Uterus (tissue), 4 donors: ENCODE results near the gene TAF11L8. TPM values are rescaled to one million over a fixed set of nuclear protein-coding genes. Genes with fewer than 3 reads are reported as not detected.
"Not testable (repeated sequence)": the region's sequence is repeated elsewhere in the genome, so short reads cannot be mapped to it uniquely, and the experiment has no call there.

Source experiments
- DNase-seq, 2 donors: peaks; one replicate each; pipeline ENCODE4 v3.0.0-alpha.2; 2019 to 2020
- H3K27ac ChIP-seq, 2 donors: fragments of 200-600 bp; sonication (generic); 1 replicate in 1 of 2; 2 replicates in 1 of 2; pipeline ENCODE4 v1.5.1; 2016 to 2018
- H3K27me3 ChIP-seq, 2 donors: fragments of 200-600 bp; sonication (generic); one replicate each; pipeline ENCODE4 v1.5.1; 2018 to 2019; ENCODE audit warnings: control low read depth in 1 of 2
- H3K36me3 ChIP-seq, 2 donors: fragments of 200-600 bp; sonication (generic); one replicate each; pipeline ENCODE4 v1.5.1; 2019; ENCODE audit warnings: control low read depth in 1 of 2
- H3K4me1 ChIP-seq, 2 donors: fragments of 200-600 bp; sonication (generic); one replicate each; pipeline ENCODE4 v1.5.1; 2018 to 2019; ENCODE audit warnings: control low read depth in 1 of 2
- H3K4me3 ChIP-seq, 2 donors: fragments of 200-600 bp; sonication (generic); 1 replicate in 1 of 2; 2 replicates in 1 of 2; pipeline ENCODE4 v1.5.1; 2018 to 2019; ENCODE audit warnings: mild to moderate bottlenecking in 1 of 2
- H3K9me3 ChIP-seq, 2 donors: fragments of 200-600 bp; sonication (generic); one replicate each; pipeline ENCODE4 v1.5.1; 2019; ENCODE audit warnings: control low read depth in 1 of 2
- POLR2A ChIP-seq, 2 donors: fragments of 450-650 bp; IDR thresholded peaks; one replicate each; pipeline ENCODE4 v1.6.1; 2016; ENCODE audit warnings: antibody characterized with exemption in 2 of 2, mild to moderate bottlenecking in 1 of 2, moderate library complexity in 1 of 2
- intact Hi-C: fragments of 100-400 bp; cut with DNase I; formaldehyde crosslinking; loops from one replicate; pipeline ENCODE4 v1.15.1; 2023; ENCODE audit warnings: low total_unique reads
- small RNA-seq: library from RNA; depleted of rRNA; stranded (forward); fragments of <200 nt; gene quantifications from one replicate; pipeline ENCODE3, GENCODE V24; 2016
- total RNA-seq, 4 donors: library from RNA; depleted of rRNA in 3 of 4; stranded (reverse); fragments of >200 nt in 3 of 4; gene quantifications; one replicate each; pipeline versions ENCODE4 v1.1.0 to v1.2.4, GENCODE V29; 2014 to 2023
- TF ChIP-seq, protein P1 (sequence below), 4 experiments: fragments of 200-600 bp in 2 of 4; fragments of 450-650 bp in 2 of 4; sonication (generic) in 2 of 4; IDR thresholded peaks; one replicate each; pipeline ENCODE4 v1.5.1; 2016 to 2019; ENCODE audit warnings: antibody characterized with exemption in 4 of 4, mild to moderate bottlenecking in 2 of 4, moderate library complexity in 1 of 4
- donor health status: DM: yes; HTN: yes; CAD: no.

The TAF11L8 gene
- total RNA-seq, 4 donors from 2014 or later: not detected

DNA sequence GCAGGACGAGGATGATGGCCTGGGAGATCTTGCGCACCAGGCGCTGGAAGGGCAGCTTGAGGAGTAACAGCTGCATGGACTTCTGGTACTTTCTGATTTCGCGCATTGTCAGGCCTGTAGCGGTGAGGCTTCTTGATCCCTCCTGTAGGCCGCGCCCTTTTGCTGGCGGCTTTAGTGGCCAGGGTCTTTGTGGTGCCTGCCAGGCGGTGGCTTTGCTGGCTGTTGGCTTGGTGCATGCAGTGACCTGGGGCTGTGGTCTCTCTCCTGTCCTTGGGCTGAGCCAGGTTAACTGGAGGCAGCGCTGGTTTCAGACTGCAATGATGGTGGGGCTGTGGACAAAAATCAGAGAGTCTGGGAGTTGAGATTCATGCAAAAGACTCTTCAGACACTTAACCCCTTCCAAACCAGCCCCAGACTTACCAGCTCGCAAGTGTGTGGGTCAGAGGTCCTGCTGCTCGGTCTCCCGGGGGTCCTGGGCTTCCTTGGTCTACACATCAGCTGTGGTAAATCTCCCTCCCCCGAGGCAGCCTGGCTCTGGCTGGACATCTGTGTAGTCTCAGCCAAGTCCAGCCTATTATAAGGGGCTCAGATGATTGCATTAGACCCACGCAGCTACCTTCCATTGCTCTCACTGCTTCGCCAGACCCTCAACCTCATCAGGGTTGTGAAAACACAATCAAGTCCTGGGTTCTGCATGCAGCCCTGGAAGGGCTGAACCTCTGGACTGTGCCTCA, 24.3 kb upstream of the TAF11L8 start:
- no peak overlapping the region for H3K27ac ChIP-seq
- no peaks in the 10 kb centered on the region for H3K36me3 ChIP-seq
- intact Hi-C loops: no loop called here
- TF ChIP-seq POLR2A (IDR thresholded peaks at IDR 0.05): no peak
- TF ChIP-seq, protein P1, sequence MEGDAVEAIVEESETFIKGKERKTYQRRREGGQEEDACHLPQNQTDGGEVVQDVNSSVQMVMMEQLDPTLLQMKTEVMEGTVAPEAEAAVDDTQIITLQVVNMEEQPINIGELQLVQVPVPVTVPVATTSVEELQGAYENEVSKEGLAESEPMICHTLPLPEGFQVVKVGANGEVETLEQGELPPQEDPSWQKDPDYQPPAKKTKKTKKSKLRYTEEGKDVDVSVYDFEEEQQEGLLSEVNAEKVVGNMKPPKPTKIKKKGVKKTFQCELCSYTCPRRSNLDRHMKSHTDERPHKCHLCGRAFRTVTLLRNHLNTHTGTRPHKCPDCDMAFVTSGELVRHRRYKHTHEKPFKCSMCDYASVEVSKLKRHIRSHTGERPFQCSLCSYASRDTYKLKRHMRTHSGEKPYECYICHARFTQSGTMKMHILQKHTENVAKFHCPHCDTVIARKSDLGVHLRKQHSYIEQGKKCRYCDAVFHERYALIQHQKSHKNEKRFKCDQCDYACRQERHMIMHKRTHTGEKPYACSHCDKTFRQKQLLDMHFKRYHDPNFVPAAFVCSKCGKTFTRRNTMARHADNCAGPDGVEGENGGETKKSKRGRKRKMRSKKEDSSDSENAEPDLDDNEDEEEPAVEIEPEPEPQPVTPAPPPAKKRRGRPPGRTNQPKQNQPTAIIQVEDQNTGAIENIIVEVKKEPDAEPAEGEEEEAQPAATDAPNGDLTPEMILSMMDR (IDR thresholded peaks at IDR 0.05): no peak
- no peaks in the 10 kb centered on the region for H3K27me3 ChIP-seq
- no peak overlapping the region for H3K4me3 ChIP-seq
- DNase-seq: no peak
- H3K4me1 ChIP-seq: no peaks in the 10 kb centered on the region
- H3K9me3 ChIP-seq: no peaks in the 10 kb centered on the region

- H3K27ac ChIP-seq, H3K27me3 ChIP-seq, H3K4me3 ChIP-seq, DNase-seq, H3K4me1 ChIP-seq, H3K9me3 ChIP-seq, intact Hi-C loops, H3K36me3 ChIP-seq: not testable (repeated sequence)
These were observed 19.3 kb upstream of the TAF11L8 start, which contains the start of gene TAF11L12 for GRCh38 chr5:17610092-17610491. Gene TAF11L12, plus strand, starts transcription at chr5:17610392.

GRCh38 chr5:17607461-17607860, 16.7 kb upstream of the TAF11L8 start:
- H3K27me3 ChIP-seq, H3K4me1 ChIP-seq, H3K27ac ChIP-seq, intact Hi-C loops, DNase-seq, H3K4me3 ChIP-seq, H3K9me3 ChIP-seq, H3K36me3 ChIP-seq: not testable (repeated sequence)

- no peaks in the 10 kb centered on the region for H3K9me3 ChIP-seq
- DNase-seq: no peak
- H3K4me1 ChIP-seq: no peaks in the 10 kb centered on the region
- no peak for TF ChIP-seq POLR2A (IDR thresholded peaks at IDR 0.05)
- TF ChIP-seq, protein P1 (IDR thresholded peaks at IDR 0.05): no peak
- no peaks in the 10 kb centered on the region for H3K27me3 ChIP-seq
- H3K36me3 ChIP-seq: no peaks in the 10 kb centered on the region
- no peak overlapping the region for H3K4me3 ChIP-seq
- no peak overlapping the region for H3K27ac ChIP-seq
- intact Hi-C loops: no loop called here
These were observed 14.2 kb upstream of the TAF11L8 start for GRCh38 chr5:17604951-17605350.

DNA sequence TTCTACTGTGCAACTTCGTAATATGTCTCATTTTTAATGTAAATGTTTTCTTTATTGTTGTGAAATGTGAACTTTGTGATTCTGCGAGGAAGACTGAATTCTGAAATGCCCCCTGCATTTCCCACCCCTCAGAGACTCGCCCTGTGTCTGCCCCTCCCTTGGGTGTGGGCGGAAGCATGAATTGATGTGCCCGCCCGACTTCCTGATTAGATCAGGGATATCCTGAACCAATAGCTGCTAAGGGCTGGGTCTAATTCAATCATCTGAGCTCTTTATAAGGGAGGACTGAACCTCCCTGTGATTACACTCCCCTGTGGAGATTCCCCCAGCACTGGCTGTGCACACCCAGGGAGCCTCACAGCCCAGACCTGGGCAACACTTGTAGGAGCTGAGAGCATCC, 13.1 kb upstream of the TAF11L8 start, which contains the start of gene TAF11L11:
Gene TAF11L11, plus strand, starts transcription at position 304 of the 400 bp plus-strand sequence.
- H3K27ac ChIP-seq, H3K4me3 ChIP-seq, intact Hi-C loops, H3K4me1 ChIP-seq, H3K27me3 ChIP-seq, DNase-seq, H3K9me3 ChIP-seq, H3K36me3 ChIP-seq: not testable (repeated sequence)

DNA sequence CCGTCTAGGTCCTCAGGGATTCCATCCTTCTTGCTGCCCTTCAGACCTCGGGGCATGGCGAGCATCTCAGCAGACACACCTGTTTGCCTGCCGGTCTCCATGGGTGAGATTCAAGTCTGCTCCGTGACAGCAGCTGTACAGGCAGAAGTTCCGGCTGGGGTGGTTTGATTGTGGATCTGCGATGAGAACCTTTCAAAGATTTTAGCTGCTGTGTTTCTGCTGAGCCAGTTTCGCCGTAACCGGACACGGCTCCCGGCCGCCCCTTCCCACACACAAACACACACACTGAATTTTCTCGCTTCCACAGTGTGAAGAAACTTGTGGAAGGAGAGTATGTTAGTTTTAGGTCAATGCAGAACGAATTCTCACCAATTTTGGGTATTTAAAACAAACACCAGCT, 7.0 kb upstream of the TAF11L8 start, which contains the start of gene TAF11L10:
Gene TAF11L10, minus strand, starts transcription at position 101 of the 400 bp plus-strand sequence.
- H3K36me3 ChIP-seq, DNase-seq, H3K4me1 ChIP-seq, intact Hi-C loops, H3K27ac ChIP-seq, H3K4me3 ChIP-seq, H3K27me3 ChIP-seq, H3K9me3 ChIP-seq: not testable (repeated sequence)

DNA sequence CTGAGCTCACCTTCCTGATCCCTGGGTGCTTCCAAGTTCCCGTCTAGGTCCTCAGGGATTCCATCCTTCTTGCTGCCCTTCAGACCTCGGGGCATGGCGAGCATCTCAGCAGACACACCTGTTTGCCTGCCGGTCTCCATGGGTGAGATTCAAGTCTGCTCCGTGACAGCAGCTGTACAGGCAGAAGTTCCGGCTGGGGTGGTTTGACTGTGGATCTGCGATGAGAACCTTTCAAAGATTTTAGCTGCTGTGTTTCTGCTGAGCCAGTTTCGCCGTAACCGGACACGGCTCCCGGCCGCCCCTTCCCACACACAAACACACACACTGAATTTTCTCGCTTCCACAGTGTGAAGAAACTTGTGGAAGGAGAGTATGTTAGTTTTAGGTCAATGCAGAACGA, 3.5 kb upstream of the TAF11L8 start, which contains the start of gene TAF11L9:
Gene TAF11L9, minus strand, starts transcription at position 140 of the 400 bp plus-strand sequence.
- intact Hi-C loops, H3K27me3 ChIP-seq, H3K4me3 ChIP-seq, H3K36me3 ChIP-seq, DNase-seq, H3K4me1 ChIP-seq, H3K9me3 ChIP-seq, H3K27ac ChIP-seq: not testable (repeated sequence)

GRCh38 chr5:17585658-17586057, 5.1 kb downstream of the TAF11L8 start, which contains the start of gene TAF11L7:
Gene TAF11L7, minus strand, starts transcription at chr5:17585758.
- H3K4me1 ChIP-seq, DNase-seq, H3K4me3 ChIP-seq, H3K27ac ChIP-seq, H3K9me3 ChIP-seq, H3K27me3 ChIP-seq, H3K36me3 ChIP-seq, intact Hi-C loops: not testable (repeated sequence)

Small RNAs within 50 kb of the gene (small RNA-seq; reads per million reads assigned to genes)
- gene AC233724.3: not detected
- not detected for gene AC233724.6
- gene AC233724.7: not detected

Other genes starting within 250 kb of the TAF11L8 start
- not detected for gene TAF11L2, start 92.7 kb downstream of the TAF11L8 start, total RNA-seq
- gene TAF11L3, start 72.6 kb downstream of the TAF11L8 start, total RNA-seq: not detected
- not detected for gene TAF11L4, start 69.2 kb downstream of the TAF11L8 start, total RNA-seq
- not detected for gene TAF11L5, start 65.7 kb downstream of the TAF11L8 start, total RNA-seq
- gene TAF11L6, start 62.3 kb downstream of the TAF11L8 start, total RNA-seq: not detected
- gene TAF11L7, start 5.2 kb downstream of the TAF11L8 start, total RNA-seq: not detected
- not detected for gene TAF11L9, start 3.4 kb upstream of the TAF11L8 start, total RNA-seq
- gene TAF11L10, start 6.9 kb upstream of the TAF11L8 start, total RNA-seq: not detected
- gene TAF11L11, start 13.2 kb upstream of the TAF11L8 start, total RNA-seq: not detected
- gene TAF11L12, start 19.4 kb upstream of the TAF11L8 start, total RNA-seq: not detected
- gene TAF11L13, start 41.1 kb upstream of the TAF11L8 start, total RNA-seq: not detected
- gene TAF11L14, start 43.5 kb upstream of the TAF11L8 start, total RNA-seq: not detected